HCT116 (cell line): ENCODE results near the gene SLC27A2. TPM values are rescaled to one million over a fixed set of nuclear protein-coding genes. Genes with fewer than 3 reads are reported as not detected.

Source experiments
- ATAC-seq: fragments of 200-7000 bp; cut with Tn5 transposase; 2 replicates; pipeline ENCODE4 v1.9.1; 2020; ENCODE audit warnings: mild to moderate bottlenecking, moderate library complexity
- BruUV-seq: library from RNA; stranded (reverse); fragments of 400-500 nt; replicated peaks from 2 replicates; lab custom pipeline; 2021; lab: Mats Ljungman, UMichigan
- CTCF ChIA-PET: fragments of 300-600 bp; sonication (Branson Sonifier 250); formaldehyde crosslinking; loops from one replicate; lab custom pipeline; 2021; ENCODE audit warnings: antibody characterized with exemption; lab: Charles Lee
- POLR2A ChIA-PET: fragments of 300-600, 350-600 bp; sonication (Branson Sonifier 250); formaldehyde crosslinking; loops from one replicate; lab custom pipeline; 2021; ENCODE audit warnings: antibody characterized with exemption; lab: Charles Lee
- RAD21 ChIA-PET, 2 experiments: fragments of 300-600 bp; sonication (Branson Sonifier 250); formaldehyde crosslinking; loops; one replicate each; lab custom pipeline; 2023; ENCODE audit warnings: low total read pairs in 2 of 2; ENCODE audit not compliant: uncharacterized antibody in 2 of 2, unreplicated experiment in 2 of 2, low non-redundant PET in 1 of 2; lab: Charles Lee
- DNase-seq: peaks from one replicate; pipeline ENCODE4 v3.0.0-alpha.2; 2010; ENCODE audit warnings: low read depth, low spot score
- H2AFZ ChIP-seq: fragments of 200-600 bp; shearing (Covaris generic), sonication (generic); 2 replicates; pipeline ENCODE4 v1.6.1; 2017; ENCODE audit warnings: low read depth, mixed run types, mixed read lengths, antibody characterized with exemption, low read length; ENCODE audit not compliant: poor library complexity, severe bottlenecking
- H3K27ac ChIP-seq: 2 replicates; pipeline ENCODE4 v1.5.1; 2012; ENCODE audit warnings: low read depth, low read length
- H3K27me3 ChIP-seq: fragments of 200-600 bp; sonication (generic); 2 replicates; pipeline ENCODE4 v1.6.1; 2016; ENCODE audit warnings: mixed run types, low read length, mixed read lengths; ENCODE audit not compliant: insufficient read depth
- H3K36me3 ChIP-seq, 2 experiments: fragments of 200-500 bp in 1 of 2; fragments of 200-600 bp in 1 of 2; sonication (Bioruptor generic) in 1 of 2; sonication (generic) in 1 of 2; 2 replicates each; pipeline versions ENCODE4 v1.5.1 to v1.6.1; 2014 to 2016; ENCODE audit warnings: low read length in 2 of 2, inconsistent platforms in 1 of 2, mixed read lengths in 1 of 2, mixed run types in 1 of 2; ENCODE audit not compliant: insufficient read depth in 2 of 2, control insufficient read depth in 1 of 2
- H3K4me1 ChIP-seq, 2 experiments: fragments of 200-600 bp in 1 of 2; sonication (generic) in 1 of 2; 2 replicates each; pipeline versions ENCODE4 v1.5.1 to v1.6.1; 2012 to 2017; ENCODE audit warnings: low read length in 2 of 2, inconsistent platforms in 1 of 2, mild to moderate bottlenecking in 1 of 2, mixed read lengths in 1 of 2, mixed run types in 1 of 2, moderate library complexity in 1 of 2; ENCODE audit not compliant: insufficient read depth in 2 of 2, control insufficient read depth in 1 of 2
- H3K4me2 ChIP-seq: fragments of 200-600 bp; sonication (generic); 2 replicates; pipeline ENCODE4 v1.6.1; 2017; ENCODE audit warnings: mixed run types, low read length, mixed read lengths
- H3K4me3 ChIP-seq, 2 experiments: fragments of 200-600 bp in 1 of 2; sonication (generic) in 1 of 2; replicated peaks in 1 of 2; 2 replicates each; pipeline ENCODE4 v1.5.1; 2011 to 2016; ENCODE audit warnings: low read length in 2 of 2, control low read depth in 1 of 2, low read depth in 1 of 2, mild to moderate bottlenecking in 1 of 2, mixed read lengths in 1 of 2, mixed run types in 1 of 2
- H3K79me2 ChIP-seq: fragments of 200-600 bp; sonication (generic); 2 replicates; pipeline ENCODE4 v1.6.1; 2017; ENCODE audit warnings: mild to moderate bottlenecking, mixed run types, low read length, moderate library complexity, mixed read lengths; ENCODE audit not compliant: insufficient read depth
- H3K9ac ChIP-seq: fragments of 200-600 bp; sonication (generic); 2 replicates; pipeline ENCODE4 v1.6.1; 2016; ENCODE audit warnings: low read length, mixed read lengths
- H3K9me2 ChIP-seq: fragments of 200-600 bp; sonication (generic), shearing (Covaris generic); 2 replicates; pipeline ENCODE4 v1.6.1; 2017; ENCODE audit warnings: mixed run types, mild to moderate bottlenecking, moderate library complexity; ENCODE audit not compliant: insufficient read depth
- H3K9me3 ChIP-seq, 2 experiments: fragments of 200-500 bp in 1 of 2; fragments of 200-600 bp in 1 of 2; sonication (Bioruptor generic) in 1 of 2; sonication (generic) in 1 of 2; 2 replicates each; pipeline ENCODE4 v1.6.1; 2014 to 2017; ENCODE audit warnings: low read length in 2 of 2, mixed read lengths in 2 of 2, inconsistent platforms in 1 of 2, low read depth in 1 of 2, mild to moderate bottlenecking in 1 of 2, mixed run types in 1 of 2, moderate library complexity in 1 of 2; ENCODE audit not compliant: control insufficient read depth in 1 of 2, insufficient read depth in 1 of 2
- H4K20me1 ChIP-seq: fragments of 200-600 bp; sonication (generic), shearing (Covaris generic); 2 replicates; pipeline ENCODE4 v1.6.1; 2017; ENCODE audit warnings: mixed run types, mild to moderate bottlenecking, moderate library complexity; ENCODE audit not compliant: insufficient read depth
- ATF3 ChIP-seq: IDR thresholded peaks from 2 replicates; pipeline ENCODE4 v1.6.1; 2012
- CBX3 ChIP-seq: IDR thresholded peaks from 2 replicates; pipeline ENCODE4 v1.6.1; 2012; ENCODE audit warnings: low read depth
- CEBPB ChIP-seq: IDR thresholded peaks from 2 replicates; pipeline ENCODE4 v1.6.1; 2012; ENCODE audit warnings: low read depth
- EGR1 ChIP-seq: IDR thresholded peaks from 2 replicates; pipeline ENCODE4 v1.6.1; 2012; ENCODE audit warnings: low read depth
- EZH2 ChIP-seq: fragments of 200-600 bp; sonication (generic); IDR thresholded peaks from 2 replicates; pipeline ENCODE4 v1.6.1; 2017; ENCODE audit warnings: antibody characterized with exemption, mixed run types
- EZH2phosphoT487 ChIP-seq: fragments of 200-600 bp; IDR thresholded peaks from 2 replicates; pipeline ENCODE4 v1.6.1; 2018; ENCODE audit warnings: antibody characterized with exemption, borderline replicate concordance
- FOSL1 ChIP-seq: IDR thresholded peaks from 2 replicates; pipeline ENCODE4 v1.6.1; 2012; ENCODE audit warnings: low read depth
- MAX ChIP-seq: IDR thresholded peaks from 2 replicates; pipeline ENCODE4 v1.6.1; 2012
- POLR2A ChIP-seq: IDR thresholded peaks from 2 replicates; pipeline ENCODE4 v1.7.0; 2011; ENCODE audit warnings: borderline replicate concordance; ENCODE audit not compliant: insufficient read depth, insufficient read length; ENCODE audit errors: extremely low read depth
- POLR2AphosphoS5 ChIP-seq: IDR thresholded peaks from 2 replicates; pipeline ENCODE4 v1.6.1; 2011; ENCODE audit warnings: mild to moderate bottlenecking, low read depth, low read length, moderate library complexity
- RAD21 ChIP-seq: IDR thresholded peaks from 2 replicates; pipeline ENCODE4 v1.6.1; 2012; ENCODE audit warnings: low read depth, mild to moderate bottlenecking
- SIN3A ChIP-seq: IDR thresholded peaks from 2 replicates; pipeline ENCODE4 v1.6.1; 2012; ENCODE audit warnings: low read depth
- SP1 ChIP-seq: IDR thresholded peaks from 2 replicates; pipeline ENCODE4 v1.6.1; 2012; ENCODE audit warnings: low read depth
- SRF ChIP-seq: IDR thresholded peaks from 2 replicates; pipeline ENCODE4 v1.6.1; 2012; ENCODE audit warnings: low read depth
- ZFX ChIP-seq: fragments of 450-650 bp; IDR thresholded peaks from 2 replicates; pipeline ENCODE4 v1.6.1; 2017
- intact Hi-C: fragments of 100-400 bp; cut with micrococcal nuclease; formaldehyde crosslinking; loops from 2 replicates; pipeline ENCODE4 v1.10.0; 2022
- total RNA-seq: library from RNA; stranded (reverse); gene quantifications from one replicate; pipeline ENCODE4 v1.2.1, GENCODE V29; 2021; ENCODE audit not compliant: unreplicated experiment
- TF ChIP-seq, protein P1 (sequence below), 3 experiments: fragments of 200-600 bp in 1 of 3; sonication (generic) in 1 of 3; IDR thresholded peaks in 2 of 3; conservative IDR thresholded peaks in 1 of 3; 2 replicates each; pipeline ENCODE4 v1.5.1; 2012 to 2017; ENCODE audit warnings: low read depth in 2 of 3, low read length in 2 of 3, antibody characterized with exemption in 1 of 3, borderline replicate concordance in 1 of 3, control low read depth in 1 of 3, mild to moderate bottlenecking in 1 of 3, mixed read lengths in 1 of 3, mixed run types in 1 of 3, moderate library complexity in 1 of 3; ENCODE audit not compliant: insufficient read depth in 1 of 3

SLC27A2 gene
- total RNA-seq, 1 experiment from 2014 or later: 14.0 TPM

GRCh38 chr15:50234764-50235163 lies 52.8 kb downstream of the SLC27A2 start:
- no peak overlapping the region for H3K4me3 ChIP-seq
- POLR2A ChIA-PET: no interaction called here
- H3K9me2 ChIP-seq: no peaks in the 10 kb centered on the region
- H3K4me1 ChIP-seq: no peaks in the 10 kb centered on the region
- H3K27ac ChIP-seq: no peak overlapping the region
- no peaks in the 10 kb centered on the region for H4K20me1 ChIP-seq
- BruUV-seq: no TSS peak
- intact Hi-C loops: no loop called here
- no peak overlapping the region for H2AFZ ChIP-seq
- H3K27me3 ChIP-seq: no peaks in the 10 kb centered on the region
- H3K36me3 ChIP-seq: no peaks in the 10 kb centered on the region
- no peak overlapping the region for H3K9ac ChIP-seq
- DNase-seq (no peak), ATAC-seq (no peak)
- no peak for TF ChIP-seq RAD21
- TF ChIP-seq POLR2AphosphoS5: no peak
- TF ChIP-seq EZH2: no peak
- TF ChIP-seq, protein P1, sequence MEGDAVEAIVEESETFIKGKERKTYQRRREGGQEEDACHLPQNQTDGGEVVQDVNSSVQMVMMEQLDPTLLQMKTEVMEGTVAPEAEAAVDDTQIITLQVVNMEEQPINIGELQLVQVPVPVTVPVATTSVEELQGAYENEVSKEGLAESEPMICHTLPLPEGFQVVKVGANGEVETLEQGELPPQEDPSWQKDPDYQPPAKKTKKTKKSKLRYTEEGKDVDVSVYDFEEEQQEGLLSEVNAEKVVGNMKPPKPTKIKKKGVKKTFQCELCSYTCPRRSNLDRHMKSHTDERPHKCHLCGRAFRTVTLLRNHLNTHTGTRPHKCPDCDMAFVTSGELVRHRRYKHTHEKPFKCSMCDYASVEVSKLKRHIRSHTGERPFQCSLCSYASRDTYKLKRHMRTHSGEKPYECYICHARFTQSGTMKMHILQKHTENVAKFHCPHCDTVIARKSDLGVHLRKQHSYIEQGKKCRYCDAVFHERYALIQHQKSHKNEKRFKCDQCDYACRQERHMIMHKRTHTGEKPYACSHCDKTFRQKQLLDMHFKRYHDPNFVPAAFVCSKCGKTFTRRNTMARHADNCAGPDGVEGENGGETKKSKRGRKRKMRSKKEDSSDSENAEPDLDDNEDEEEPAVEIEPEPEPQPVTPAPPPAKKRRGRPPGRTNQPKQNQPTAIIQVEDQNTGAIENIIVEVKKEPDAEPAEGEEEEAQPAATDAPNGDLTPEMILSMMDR (IDR thresholded peaks at IDR 0.05 in 2 of 3, conservative IDR thresholded peaks at IDR 0.05 in 1 of 3; ENCODE audit: borderline replicate concordance in 1 of 3, insufficient read depth in 1 of 3, low read depth in 2 of 3, low read length in 2 of 3): no peak
- no peak for TF ChIP-seq POLR2A
- TF ChIP-seq MAX: no peak
- no peak for TF ChIP-seq SRF
- no peak for TF ChIP-seq CBX3
- TF ChIP-seq EGR1: no peak
- no peak for TF ChIP-seq SIN3A
- TF ChIP-seq FOSL1: no peak
- no peak for TF ChIP-seq ATF3
- no peak for TF ChIP-seq EZH2phosphoT487
- no peak for TF ChIP-seq SP1
- no peak for TF ChIP-seq ZFX
- TF ChIP-seq CEBPB: no peak
- H3K9me3 ChIP-seq: no peaks in the 10 kb centered on the region
- CTCF ChIA-PET: no interaction called here
- H3K4me2 ChIP-seq: no peak overlapping the region
- no peaks in the 10 kb centered on the region for H3K79me2 ChIP-seq
- RAD21 ChIA-PET: no interaction called here
